ENCODE measurements around the gene GGA1. TPM values are rescaled to one million over a fixed set of nuclear protein-coding genes. Genes with fewer than 3 reads are reported as not detected.

GGA1 gene
- polyA plus RNA-seq, 1 of the 3 experiments (the other 2 are of a cell fraction), result 81.1 TPM

DNA sequence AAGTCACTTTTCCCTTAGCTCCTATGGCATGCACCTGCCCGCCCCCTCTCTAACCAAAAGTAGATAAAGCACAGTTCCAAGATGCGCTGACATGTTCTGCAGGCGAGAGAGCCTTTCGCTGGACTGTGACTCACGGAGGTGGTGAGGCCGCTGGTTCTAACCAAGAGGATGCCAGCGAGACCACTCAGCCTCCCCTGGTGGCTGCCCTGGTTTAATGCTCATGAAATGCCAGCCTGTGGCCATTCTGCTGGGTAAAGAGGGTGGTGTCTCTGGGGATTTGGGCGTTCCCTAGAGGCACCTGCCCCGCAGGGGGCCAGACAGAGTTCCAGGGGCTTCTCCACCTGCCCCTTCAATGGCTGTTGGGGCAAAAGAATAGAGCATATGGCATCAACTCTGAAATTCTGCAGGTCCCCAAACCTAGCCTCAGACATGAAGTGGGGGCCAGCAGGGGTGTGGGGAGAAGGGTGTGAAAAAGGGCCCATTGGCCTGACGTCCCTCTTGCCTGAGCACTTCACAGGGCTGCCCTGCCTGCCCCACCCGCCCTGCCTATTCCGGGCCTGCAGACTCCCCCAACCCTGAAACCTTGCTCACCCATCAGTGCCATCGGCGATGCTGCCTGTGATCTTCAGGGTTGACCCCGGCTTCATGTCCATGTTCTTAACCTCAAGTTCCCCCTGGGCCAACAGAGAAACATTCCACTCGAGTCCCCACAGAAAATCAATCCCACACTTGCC, 37.2 kb upstream of the GGA1 start:
- Histone ChIP-seq H3K36me3 (replicated peaks in 1 of 2; ENCODE audit: control insufficient read depth in 1 of 2, insufficient read depth in 2 of 2, low read length in 1 of 2) (peaks cover 3 to 19% of the 10 kb centered on the region in 2 experiments), H3K9me2 (no peaks in the 10 kb centered on the region), H4K20me1 (ENCODE audit: insufficient read depth) (peaks cover 51% of the 10 kb centered on the region), H3F3A (replicated peaks; ENCODE audit: insufficient read depth) (peaks cover 7% of the 10 kb centered on the region), H3K4me2 (no peak overlapping the region), H3K79me2 (ENCODE audit: insufficient read depth) (peaks cover 25% of the 10 kb centered on the region), H3K27ac (ENCODE audit: low read depth in 2 of 2, low read length in 1 of 2) (no peak overlapping the region), H3K4me1 (ENCODE audit: control insufficient read depth in 1 of 2, insufficient read depth in 2 of 2, low read depth in 1 of 2, low read length in 1 of 2) (no peaks in the 10 kb centered on the region; a peak in 1 of 4 replicates), H2AFZ (ENCODE audit: low read depth) (no peak overlapping the region), H3K27me3 (ENCODE audit: insufficient read depth) (no peaks in the 10 kb centered on the region), H3K9me3 (no peaks in the 10 kb centered on the region), H3K9ac (no peak overlapping the region), H3K4me3 (ENCODE audit: low read depth in 2 of 2, low read length in 1 of 2) (no peak overlapping the region)
- ChIA-PET CTCF (interaction anchor here (1.0 to 20.5 kb wide), 5 partner anchors 10 to 36 kb away, joined by 5 to 647 read pairs (median 9); partner anchors contain the start of gene GGA1), POLR2A (no interaction called here)
- peak; percentile 31; the same call in 1 of the 2 replicates for TF ChIP-seq CTCF (IDR thresholded peaks at IDR 0.05)
- no peak for TF ChIP-seq MAX (IDR thresholded peaks at IDR 0.05; ENCODE audit: low read depth)
- TF ChIP-seq PBX3 (IDR thresholded peaks at IDR 0.05), result 0 out of 2 replicates have a peak, but pooled peaks have one; percentile 26
- TF ChIP-seq JUND (IDR thresholded peaks at IDR 0.05), result peak; percentile 5; the same call in 1 of the 2 replicates
- DNase-seq, result peak; percentile 38
- 66% methylated on average over 8 of the region's 16 CpGs for WGBS (ENCODE audit: low lambda C conversion rate)

DNA sequence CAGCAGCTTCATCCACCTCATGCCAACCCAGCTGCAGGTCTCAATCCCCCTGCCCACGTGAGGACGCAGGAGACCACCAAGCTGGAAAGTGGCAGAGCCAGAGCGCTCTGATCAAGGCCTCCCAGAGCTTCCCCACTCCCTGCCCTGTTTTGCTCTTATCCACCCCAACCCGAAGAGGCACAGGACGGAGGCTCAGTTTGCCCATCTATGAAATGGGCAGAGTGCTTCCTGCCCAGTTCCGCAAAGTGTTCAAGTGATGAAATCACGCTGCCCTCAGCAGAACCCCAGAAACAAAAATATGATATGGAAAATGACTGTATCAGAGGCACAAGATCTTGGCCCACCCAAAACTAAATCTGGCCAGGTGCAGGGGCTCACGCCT, 36.7 kb upstream of the GGA1 start:
- Histone ChIP-seq H3K27me3 (ENCODE audit: insufficient read depth) (no peaks in the 10 kb centered on the region), H3K36me3 (replicated peaks in 1 of 2; ENCODE audit: control insufficient read depth in 1 of 2, insufficient read depth in 2 of 2, low read length in 1 of 2) (peaks cover 3 to 14% of the 10 kb centered on the region in 2 experiments), H3F3A (replicated peaks; ENCODE audit: insufficient read depth) (peaks cover 7% of the 10 kb centered on the region), H4K20me1 (ENCODE audit: insufficient read depth) (peaks cover 46% of the 10 kb centered on the region), H3K4me3 (ENCODE audit: low read depth in 2 of 2, low read length in 1 of 2) (no peak overlapping the region), H3K9me3 (no peaks in the 10 kb centered on the region), H3K79me2 (ENCODE audit: insufficient read depth) (peaks cover 20% of the 10 kb centered on the region), H3K4me1 (ENCODE audit: control insufficient read depth in 1 of 2, insufficient read depth in 2 of 2, low read depth in 1 of 2, low read length in 1 of 2) (no peaks in the 10 kb centered on the region; a peak in 1 of 4 replicates), H2AFZ (ENCODE audit: low read depth) (no peak overlapping the region), H3K9me2 (no peaks in the 10 kb centered on the region), H3K4me2 (no peak overlapping the region), H3K9ac (no peak overlapping the region), H3K27ac (ENCODE audit: low read depth in 2 of 2, low read length in 1 of 2) (no peak overlapping the region)
- ChIA-PET CTCF (interaction anchor here (1.0 to 20.5 kb wide), 3 partner anchors 10 to 27 kb away, joined by 5 to 647 read pairs (median 13); no protein-coding TSS in a partner anchor), POLR2A (no interaction called here)
- DNase-seq, result no peak
- WGBS (ENCODE audit: low lambda C conversion rate), result 91% methylated on average over 8 of the region's 8 CpGs
- TF ChIP-seq FOXM1 (IDR thresholded peaks at IDR 0.05; ENCODE audit: low read depth) (no peak), MXI1 (IDR thresholded peaks at IDR 0.05; ENCODE audit: low read depth, low read length) (no peak), JUND (IDR thresholded peaks at IDR 0.05) (no peak), CTCF (IDR thresholded peaks at IDR 0.05) (no peak), FOXJ3 (CRISPR knock-in tag; IDR thresholded peaks at IDR 0.05) (no peak), PBX3 (IDR thresholded peaks at IDR 0.05) (no peak), EP300 (IDR thresholded peaks at IDR 0.05; ENCODE audit: borderline replicate concordance in 1 of 2, low read depth in 1 of 2, low read length in 1 of 2) (no peak), RFX5 (IDR thresholded peaks at IDR 0.05; ENCODE audit: low read length) (no peak), MEF2A (IDR thresholded peaks at IDR 0.05; ENCODE audit: borderline replicate concordance, low read depth) (no peak), SMC3 (IDR thresholded peaks at IDR 0.05; ENCODE audit: low read depth, low read length) (no peak), FOSL2 (IDR thresholded peaks at IDR 0.05; ENCODE audit: borderline replicate concordance, low read depth) (no peak), RAD21 (IDR thresholded peaks at IDR 0.05; ENCODE audit: low read length) (no peak), EZH2phosphoT487 (IDR thresholded peaks at IDR 0.05; ENCODE audit: borderline replicate concordance, low read depth) (no peak)
- TF ChIP-seq, protein P1, sequence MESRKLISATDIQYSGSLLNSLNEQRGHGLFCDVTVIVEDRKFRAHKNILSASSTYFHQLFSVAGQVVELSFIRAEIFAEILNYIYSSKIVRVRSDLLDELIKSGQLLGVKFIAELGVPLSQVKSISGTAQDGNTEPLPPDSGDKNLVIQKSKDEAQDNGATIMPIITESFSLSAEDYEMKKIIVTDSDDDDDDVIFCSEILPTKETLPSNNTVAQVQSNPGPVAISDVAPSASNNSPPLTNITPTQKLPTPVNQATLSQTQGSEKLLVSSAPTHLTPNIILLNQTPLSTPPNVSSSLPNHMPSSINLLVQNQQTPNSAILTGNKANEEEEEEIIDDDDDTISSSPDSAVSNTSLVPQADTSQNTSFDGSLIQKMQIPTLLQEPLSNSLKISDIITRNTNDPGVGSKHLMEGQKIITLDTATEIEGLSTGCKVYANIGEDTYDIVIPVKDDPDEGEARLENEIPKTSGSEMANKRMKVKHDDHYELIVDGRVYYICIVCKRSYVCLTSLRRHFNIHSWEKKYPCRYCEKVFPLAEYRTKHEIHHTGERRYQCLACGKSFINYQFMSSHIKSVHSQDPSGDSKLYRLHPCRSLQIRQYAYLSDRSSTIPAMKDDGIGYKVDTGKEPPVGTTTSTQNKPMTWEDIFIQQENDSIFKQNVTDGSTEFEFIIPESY (IDR thresholded peaks at IDR 0.05; ENCODE audit: borderline replicate concordance, low read depth), result no peak
